ENCODE results near the gene TXNL4B. TPM values are rescaled to one million over a fixed set of nuclear protein-coding genes. Genes with fewer than 3 reads are reported as not detected.
"Not testable (repeated sequence)": the region's sequence is repeated elsewhere in the genome, so short reads cannot be mapped to it uniquely, and the experiment has no call there.

The TXNL4B gene
- total RNA-seq, 2 experiments from 2014 or later = 14.8 to 16.0 TPM

GRCh38 chr16:72054254-72054847, 39.1 kb downstream of the TXNL4B start, which contains the start of gene HP:
HP (plus strand) TSS chr16:72054505; CDS start chr16:72054653, 148 bp downstream.
- H3K4me1 Mint-ChIP-seq; H3K27ac Mint-ChIP-seq; H3K9me3 Mint-ChIP-seq; POLR2A ChIA-PET; CTCF ChIA-PET; H3K4me3 Mint-ChIP-seq; H3K27me3 Mint-ChIP-seq; H3K36me3 Mint-ChIP-seq (ENCODE audit: low read depth); DNase-seq: not testable (repeated sequence)

- CTCF ChIA-PET = no interaction called here
Measured at GRCh38 chr16:72051818-72052217, 41.6 kb downstream of the TXNL4B start.

GRCh38 chr16:72050769-72051464, 42.5 kb downstream of the TXNL4B start:
- Mint-ChIP-seq H3K9me3 (peaks cover 10% of the 10 kb centered on the region), H3K4me1 (no peaks in the 10 kb centered on the region)
- CTCF ChIA-PET = no interaction called here

More at GRCh38 chr16:72051818-72052217, 41.6 kb downstream of the TXNL4B start:
- Mint-ChIP-seq H3K36me3 (ENCODE audit: low read depth) (peaks cover 4% of the 10 kb centered on the region), H3K9me3 (peaks cover 10% of the 10 kb centered on the region), H3K27me3 (no peaks in the 10 kb centered on the region), H3K4me3 (no peak overlapping the region), H3K4me1 (no peaks in the 10 kb centered on the region), H3K27ac (no peak overlapping the region)
- POLR2A ChIA-PET = no interaction called here
- no peak for DNase-seq

GRCh38 chr16:72049110-72049509, 44.3 kb downstream of the TXNL4B start:
- peaks cover 10% of the 10 kb centered on the region for H3K9me3 Mint-ChIP-seq
- POLR2A ChIA-PET = no interaction called here

More at GRCh38 chr16:72050769-72051464, 42.5 kb downstream of the TXNL4B start:
- no peaks in the 10 kb centered on the region for H3K27me3 Mint-ChIP-seq
- DNase-seq = no peak
- H3K36me3 Mint-ChIP-seq (ENCODE audit: low read depth) = peaks cover 4% of the 10 kb centered on the region
- no peak overlapping the region for H3K4me3 Mint-ChIP-seq
- no peak overlapping the region for H3K27ac Mint-ChIP-seq
- POLR2A ChIA-PET = no interaction called here

GRCh38 chr16:72044825-72045359, 48.5 kb downstream of the TXNL4B start:
- H3K36me3 Mint-ChIP-seq (ENCODE audit: low read depth) = peaks cover 4% of the 10 kb centered on the region
- H3K4me1 Mint-ChIP-seq = no peaks in the 10 kb centered on the region
- ChIA-PET CTCF (no interaction called here), POLR2A (no interaction called here)
- H3K27me3 Mint-ChIP-seq = no peaks in the 10 kb centered on the region
- H3K4me3 Mint-ChIP-seq = no peak overlapping the region
- no peak overlapping the region for H3K27ac Mint-ChIP-seq
- peaks cover 8% of the 10 kb centered on the region for H3K9me3 Mint-ChIP-seq
- DNase-seq = no peak

More at GRCh38 chr16:72049110-72049509, 44.3 kb downstream of the TXNL4B start:
- no peaks in the 10 kb centered on the region for H3K4me1 Mint-ChIP-seq
- H3K27ac Mint-ChIP-seq = no peak overlapping the region
- H3K27me3 Mint-ChIP-seq = no peaks in the 10 kb centered on the region
- H3K4me3 Mint-ChIP-seq = no peak overlapping the region
- peaks cover 4% of the 10 kb centered on the region for H3K36me3 Mint-ChIP-seq (ENCODE audit: low read depth)
- DNase-seq = no peak
- CTCF ChIA-PET = no interaction called here

- DNase-seq = no peak
- POLR2A ChIA-PET = no interaction called here
- Mint-ChIP-seq H3K27ac (no peak overlapping the region), H3K27me3 (no peaks in the 10 kb centered on the region), H3K4me1 (no peaks in the 10 kb centered on the region), H3K4me3 (no peak overlapping the region), H3K36me3 (ENCODE audit: low read depth) (peaks cover 3% of the 10 kb centered on the region), H3K9me3 (peaks cover 5% of the 10 kb centered on the region)
- CTCF ChIA-PET = no interaction called here
Measured at GRCh38 chr16:72044296-72044695, 49.1 kb downstream of the TXNL4B start.

- no peak for DNase-seq
- Mint-ChIP-seq H3K27ac (no peak overlapping the region), H3K9me3 (no peaks in the 10 kb centered on the region), H3K27me3 (no peaks in the 10 kb centered on the region), H3K4me1 (no peaks in the 10 kb centered on the region), H3K4me3 (no peak overlapping the region), H3K36me3 (ENCODE audit: low read depth) (no peaks in the 10 kb centered on the region)
- ChIA-PET POLR2A (no interaction called here), CTCF (no interaction called here)
Measured at GRCh38 chr16:72043539-72043938, 49.9 kb downstream of the TXNL4B start.

- no peak overlapping the region for H3K27ac Mint-ChIP-seq
Measured at GRCh38 chr16:72043058-72043457, 50.4 kb downstream of the TXNL4B start.

GRCh38 chr16:72042157-72042660, 51.2 kb downstream of the TXNL4B start:
- H3K9me3 Mint-ChIP-seq = no peaks in the 10 kb centered on the region
- H3K27ac Mint-ChIP-seq = no peak overlapping the region
- no peaks in the 10 kb centered on the region for H3K4me1 Mint-ChIP-seq
- CTCF ChIA-PET = no interaction called here
- no peaks in the 10 kb centered on the region for H3K36me3 Mint-ChIP-seq (ENCODE audit: low read depth)
- POLR2A ChIA-PET = no interaction called here
- H3K4me3 Mint-ChIP-seq = no peak overlapping the region
- no peak for DNase-seq
- H3K27me3 Mint-ChIP-seq = no peaks in the 10 kb centered on the region

More at GRCh38 chr16:72043058-72043457, 50.4 kb downstream of the TXNL4B start:
- no peak overlapping the region for H3K4me3 Mint-ChIP-seq
- H3K36me3 Mint-ChIP-seq (ENCODE audit: low read depth) = no peaks in the 10 kb centered on the region
- no peaks in the 10 kb centered on the region for H3K9me3 Mint-ChIP-seq
- DNase-seq = no peak
- ChIA-PET CTCF (no interaction called here), POLR2A (no interaction called here)
- no peaks in the 10 kb centered on the region for H3K4me1 Mint-ChIP-seq
- H3K27me3 Mint-ChIP-seq = no peaks in the 10 kb centered on the region

- Mint-ChIP-seq H3K27ac (no peak overlapping the region), H3K27me3 (no peaks in the 10 kb centered on the region), H3K9me3 (no peaks in the 10 kb centered on the region), H3K4me3 (no peak overlapping the region), H3K36me3 (ENCODE audit: low read depth) (no peaks in the 10 kb centered on the region), H3K4me1 (no peaks in the 10 kb centered on the region)
- DNase-seq = no peak
- ChIA-PET CTCF (no interaction called here), POLR2A (no interaction called here)
Measured at GRCh38 chr16:72036098-72036497, 57.3 kb downstream of the TXNL4B start.

Other genes starting within 250 kb of the TXNL4B start
- gene ATXN1L, start 247.6 kb downstream of the TXNL4B start, total RNA-seq = 10 to 100 TPM; 23.2 to 23.6 TPM
- 1 to 10 TPM; 7.1 to 7.7 TPM for gene ZNF821, start 209.4 kb downstream of the TXNL4B start, total RNA-seq
- 100 to 1,000 TPM; 180 to 191 TPM for gene IST1, start 198.1 kb downstream of the TXNL4B start, total RNA-seq
- gene PKD1L3, start 93.2 kb downstream of the TXNL4B start, total RNA-seq = under 1 TPM; 0.12 to 0.17 TPM
- gene DHODH, start 84.9 kb downstream of the TXNL4B start, total RNA-seq = 10 to 100 TPM; 10.9 to 11.8 TPM
- gene HP, start 39.1 kb downstream of the TXNL4B start, total RNA-seq = not detected
- not detected for gene HPR, start 30.4 kb downstream of the TXNL4B start, total RNA-seq
- 10 to 100 TPM; 67.5 to 82.3 TPM for gene DHX38, start 227 bp upstream of the TXNL4B start, total RNA-seq
- 1 to 10 TPM; 3.1 to 3.3 TPM for gene PMFBP1, start 78.5 kb upstream of the TXNL4B start, total RNA-seq